ENCODE results near the gene CDKL2. TPM values are rescaled to one million over a fixed set of nuclear protein-coding genes. Genes with fewer than 3 reads are reported as not detected.

Gene CDKL2
- total and polyA plus RNA-seq, 2 of the 8 experiments (the other 6 are each of a cell fraction or from before 2014, with no cell fraction given), result 1.4 to 2.1 TPM

- H3K79me1 ChIP-seq (ENCODE audit: low read depth, low read length), result no peaks in the 10 kb centered on the region
- ChIA-PET CTCF (ENCODE audit: partially characterized antibody) (interaction anchor here (1.4 to 4.5 kb wide), 9 partner anchors 9 to 187 kb away, joined by 3 to 35 read pairs (median 9); partner anchors contain the start of gene USO1), POLR2A (ENCODE audit: partially characterized antibody) (interaction anchor here (0.8 kb wide), 1 partner anchor 26 kb away, joined by 3 read pairs; no protein-coding TSS in a partner anchor)
- H2BK15ac ChIP-seq (ENCODE audit: low read length), result no peak overlapping the region
- no peaks in the 10 kb centered on the region for H3K9me3 ChIP-seq (ENCODE audit: insufficient read depth in 2 of 2, low read depth in 1 of 2, low read length in 1 of 2)
- H3K79me2 ChIP-seq (ENCODE audit: control insufficient read depth in 1 of 2, insufficient read depth in 2 of 2, low read length in 2 of 2), result peaks cover 0 to 87% of the 10 kb centered on the region in 2 experiments; a peak in 3 of 4 replicates
- no peak overlapping the region for H4K5ac ChIP-seq (ENCODE audit: insufficient read length, low read depth, low read length)
- no peak overlapping the region for H2BK120ac ChIP-seq (replicated peaks; ENCODE audit: low read depth, low read length)
- H3K4me1 ChIP-seq (replicated peaks in 1 of 4; ENCODE audit: control insufficient read depth in 3 of 4, insufficient read depth in 4 of 4, low read length in 3 of 4), result no peaks in the 10 kb centered on the region
- no peak overlapping the region for H2AK5ac ChIP-seq (ENCODE audit: low read depth, low read length)
- H4K91ac ChIP-seq (replicated peaks; ENCODE audit: insufficient read length, low read length), result no peak overlapping the region
- no peak overlapping the region for H3K4ac ChIP-seq (replicated peaks; ENCODE audit: insufficient read length, low read depth, low read length)
- H3K4me2 ChIP-seq (ENCODE audit: insufficient read depth in 1 of 2, low read depth in 2 of 2, low read length in 2 of 2), result no peak overlapping the region
- no peak overlapping the region for H3K23ac ChIP-seq (ENCODE audit: insufficient read length)
- TF ChIP-seq POLR2A (IDR thresholded peaks at IDR 0.05; ENCODE audit: control extremely low read depth in 1 of 2, low read depth in 2 of 2, low read length in 2 of 2) (no peak), RFX5 (IDR thresholded peaks at IDR 0.05; ENCODE audit: borderline replicate concordance, low read depth, low read length) (no peak), POLR2AphosphoS5 (IDR thresholded peaks at IDR 0.05; ENCODE audit: low read depth, low read length) (0 out of 2 replicates have a peak, but pooled peaks have one; percentile 19)
- H3K14ac ChIP-seq (ENCODE audit: insufficient read length), result no peak overlapping the region
- no peak overlapping the region for H3K18ac ChIP-seq (ENCODE audit: extremely low read depth, low read length)
- H3K56ac ChIP-seq (replicated peaks; ENCODE audit: insufficient read length, low read depth, low read length), result no peak overlapping the region
- H2AFZ ChIP-seq (ENCODE audit: low read length), result no peak overlapping the region
- no peak overlapping the region for H2BK5ac ChIP-seq (ENCODE audit: low read depth, low read length)
- H3K27me3 ChIP-seq (replicated peaks in 1 of 4; ENCODE audit: control insufficient read depth in 3 of 4, extremely low read depth in 1 of 4, insufficient read depth in 3 of 4, low read length in 3 of 4), result no peaks in the 10 kb centered on the region
- H2BK12ac ChIP-seq (ENCODE audit: low read depth, low read length), result no peak overlapping the region
- H4K20me1 ChIP-seq (replicated peaks in 1 of 2; ENCODE audit: control insufficient read depth in 1 of 2, insufficient read depth in 2 of 2, low read length in 2 of 2), result peaks cover 6 to 7% of the 10 kb centered on the region in 2 experiments
- FAIRE-seq (no peak), DNase-seq (ENCODE audit: low read depth in 1 of 2, low spot score in 2 of 2) (no peak)
- peaks cover 13 to 96% (median 53%) of the 10 kb centered on the region in 4 experiments; a peak in 7 of 8 replicates for H3K36me3 ChIP-seq (ENCODE audit: control insufficient read depth in 2 of 4, insufficient read depth in 4 of 4, low read length in 3 of 4)
- H3K4me3 ChIP-seq (ENCODE audit: extremely low read depth in 1 of 4, insufficient read depth in 2 of 4, low read depth in 3 of 4, low read length in 4 of 4), result no peak overlapping the region
- H2BK20ac ChIP-seq (ENCODE audit: low read length), result no peak overlapping the region
- no peaks in the 10 kb centered on the region for H3K23me2 ChIP-seq (ENCODE audit: low read depth, low read length)
- H3K9ac ChIP-seq (replicated peaks in 1 of 4; ENCODE audit: extremely low read depth in 1 of 4, low read depth in 3 of 4, low read length in 3 of 4), result no peak overlapping the region
- H4K8ac ChIP-seq (ENCODE audit: extremely low read depth, insufficient read depth, low read length), result no peak overlapping the region
- 89% methylated on average over 2 of the region's 2 CpGs; no CpG with 5 or more reads in 1 of the 2 experiments for WGBS, 2 experiments (ENCODE audit: extremely low coverage in 1 of 2, insufficient coverage in 1 of 2, insufficient read length in 1 of 2, insufficient replicate concordance in 2 of 2, low coverage in 1 of 2, low lambda C conversion rate in 2 of 2, missing lambda C conversion rate in 1 of 2)
- no peak overlapping the region for H3K27ac ChIP-seq (ENCODE audit: low read depth, low read length)
Measured at GRCh38 chr4:75655562-75655961, 25.2 kb upstream of the CDKL2 start.

Measured in H1 (cell line).